ENCODE measurements around the gene CDHR3. TPM values are rescaled to one million over a fixed set of nuclear protein-coding genes. Genes with fewer than 3 reads are reported as not detected.

The CDHR3 gene
- total and polyA plus RNA-seq, 2 of the 8 experiments (the other 6 are each of a cell fraction or from before 2014, with no cell fraction given): 6.4 to 6.8 TPM

GRCh38 chr7:106010866-106011265 is 47.8 kb downstream of the CDHR3 start:
- no peak overlapping the region for H3K9ac ChIP-seq (replicated peaks in 1 of 4; ENCODE audit: extremely low read depth in 1 of 4, low read depth in 3 of 4, low read length in 3 of 4)
- no peak overlapping the region for H3K4me3 ChIP-seq (ENCODE audit: extremely low read depth in 1 of 4, insufficient read depth in 2 of 4, low read depth in 3 of 4, low read length in 4 of 4)
- H3K4me1 ChIP-seq (replicated peaks in 1 of 4; ENCODE audit: control insufficient read depth in 3 of 4, insufficient read depth in 4 of 4, low read length in 3 of 4): peaks cover 5 to 18% (median 12%) of the 10 kb centered on the region in 4 experiments
- H3K27me3 ChIP-seq (replicated peaks in 1 of 4; ENCODE audit: control insufficient read depth in 3 of 4, extremely low read depth in 1 of 4, insufficient read depth in 3 of 4, low read length in 3 of 4): peaks cover 0 to 3% (median 2%) of the 10 kb centered on the region in 4 experiments; a peak in 3 of 7 replicates
- TF ChIP-seq BRCA1 (IDR thresholded peaks at IDR 0.05; ENCODE audit: low read depth, low read length) (no peak), TEAD4 (IDR thresholded peaks at IDR 0.05; ENCODE audit: low read depth, low read length) (no peak), ASH2L (IDR thresholded peaks at IDR 0.05; ENCODE audit: low read length) (no peak), RBBP5 (IDR thresholded peaks at IDR 0.05; ENCODE audit: borderline replicate concordance, low read depth, low read length) (no peak), CTCF (IDR thresholded peaks at IDR 0.05; ENCODE audit: control extremely low read depth in 1 of 3, insufficient read depth in 1 of 3, low read depth in 1 of 3, low read length in 3 of 3) (no peak)
- no peak overlapping the region for H3K4ac ChIP-seq (replicated peaks; ENCODE audit: insufficient read length, low read depth, low read length)
- no peaks in the 10 kb centered on the region for H3K79me2 ChIP-seq (ENCODE audit: control insufficient read depth in 1 of 2, insufficient read depth in 2 of 2, low read length in 2 of 2)
- peak overlapping the region; percentile 8; the same call in 1 of the 2 replicates for H2BK5ac ChIP-seq (ENCODE audit: low read depth, low read length)
- 0 out of 2 replicates have a peak overlapping the region, but pooled peaks have one; percentile 43 for H3K18ac ChIP-seq (ENCODE audit: extremely low read depth, low read length)
- no peak overlapping the region for H3K4me2 ChIP-seq (ENCODE audit: insufficient read depth in 1 of 2, low read depth in 2 of 2, low read length in 2 of 2)
- no peak overlapping the region for H3K27ac ChIP-seq (ENCODE audit: low read depth, low read length)
- H3K23ac ChIP-seq (ENCODE audit: insufficient read length): no peak overlapping the region
- no peak overlapping the region for H2BK120ac ChIP-seq (replicated peaks; ENCODE audit: low read depth, low read length)
- H4K8ac ChIP-seq (ENCODE audit: extremely low read depth, insufficient read depth, low read length): no peak overlapping the region
- WGBS, 2 experiments (ENCODE audit: extremely low coverage in 1 of 2, insufficient coverage in 1 of 2, insufficient read length in 1 of 2, insufficient replicate concordance in 2 of 2, low coverage in 1 of 2, low lambda C conversion rate in 2 of 2, missing lambda C conversion rate in 1 of 2): 92% methylated on average over 4 of the region's 4 CpGs; no CpG with 5 or more reads in 1 of the 2 experiments
- no peak overlapping the region for H2AFZ ChIP-seq (ENCODE audit: low read length)
- ChIA-PET POLR2A (ENCODE audit: partially characterized antibody) (no interaction called here), CTCF (ENCODE audit: partially characterized antibody) (interaction anchor here (0.9 to 8.6 kb wide), 8 partner anchors 9 to 354 kb away, joined by 3 to 61 read pairs (median 7); partner anchors contain the start of gene ATXN7L1)
- peak overlapping the region; percentile 96 for H2BK15ac ChIP-seq (ENCODE audit: low read length)
- H3K36me3 ChIP-seq (ENCODE audit: control insufficient read depth in 2 of 4, insufficient read depth in 4 of 4, low read length in 3 of 4): peaks cover 0 to 2% (median 0%) of the 10 kb centered on the region in 4 experiments; a peak in 1 of 8 replicates
- H2BK12ac ChIP-seq (ENCODE audit: low read depth, low read length): peak overlapping the region; percentile 90; the same call in 1 of the 2 replicates
- no peak for DNase-seq (ENCODE audit: low read depth in 1 of 2, low spot score in 2 of 2)
- no peak overlapping the region for H3K56ac ChIP-seq (replicated peaks; ENCODE audit: insufficient read length, low read depth, low read length)
- H3K14ac ChIP-seq (ENCODE audit: insufficient read length): no peak overlapping the region
- H4K5ac ChIP-seq (ENCODE audit: insufficient read length, low read depth, low read length): no peak overlapping the region
- no peaks in the 10 kb centered on the region for H3K79me1 ChIP-seq (ENCODE audit: low read depth, low read length)
- H2BK20ac ChIP-seq (ENCODE audit: low read length): no peak overlapping the region
- no peaks in the 10 kb centered on the region for H3K23me2 ChIP-seq (ENCODE audit: low read depth, low read length)
- H2AK5ac ChIP-seq (ENCODE audit: low read depth, low read length): peak overlapping the region; percentile 86; the same call in 1 of the 2 replicates
- FAIRE-seq: no peak
- H4K91ac ChIP-seq (replicated peaks; ENCODE audit: insufficient read length, low read length): peak overlapping the region; percentile 58
- H3K9me3 ChIP-seq (ENCODE audit: insufficient read depth in 2 of 2, low read depth in 1 of 2, low read length in 1 of 2): peaks cover 12 to 19% of the 10 kb centered on the region in 2 experiments
- H4K20me1 ChIP-seq (replicated peaks in 1 of 2; ENCODE audit: control insufficient read depth in 1 of 2, insufficient read depth in 2 of 2, low read length in 2 of 2): no peaks in the 10 kb centered on the region
